Activated CD4-positive, alpha-beta memory T cell treated with anti-CD3 and anti-CD28 coated beads, Interleukin-2, amount 10 ng/mL, durations not matched to agents 7 days and 5 days (primary cell): Measurements from ENCODE around the gene MYH9. TPM values are rescaled to one million over a fixed set of nuclear protein-coding genes. Genes with fewer than 3 reads are reported as not detected.

ENCODE experiments used
- CTCF ChIA-PET: fragments of 350-600 bp; sonication (Branson Sonifier 250); formaldehyde crosslinking; loops from one replicate; lab custom pipeline; 2021; ENCODE audit warnings: antibody characterized with exemption, inconsistent platforms; lab: Charles Lee
- POLR2A ChIA-PET: fragments of 350-600 bp; sonication (Branson Sonifier 250); formaldehyde crosslinking; loops from one replicate; lab custom pipeline; 2021; ENCODE audit warnings: antibody characterized with exemption; lab: Charles Lee
- DNase-seq: peaks from one replicate; pipeline ENCODE4 v3.0.0-alpha.2; 2020
- H3K27ac Mint-ChIP-seq: one replicate; pipeline ENCODE4 v1.8.0; 2021; ENCODE audit warnings: mild to moderate bottlenecking, mixed read lengths
- H3K27me3 Mint-ChIP-seq: one replicate; pipeline ENCODE4 v1.8.0; 2021; ENCODE audit warnings: mixed read lengths
- H3K36me3 Mint-ChIP-seq: one replicate; pipeline ENCODE4 v1.8.0; 2021; ENCODE audit warnings: low read depth, mixed read lengths
- H3K4me1 Mint-ChIP-seq: one replicate; pipeline ENCODE4 v1.8.0; 2021; ENCODE audit warnings: mixed read lengths
- H3K4me3 Mint-ChIP-seq: one replicate; pipeline ENCODE4 v1.8.0; 2021; ENCODE audit warnings: mild to moderate bottlenecking, mixed read lengths
- H3K9me3 Mint-ChIP-seq: one replicate; pipeline ENCODE4 v1.8.0; 2021; ENCODE audit warnings: mixed read lengths
- total RNA-seq, 2 experiments: library from RNA; stranded (reverse); gene quantifications; one replicate each; pipeline ENCODE4 v1.2.3, GENCODE V29; 2021

Gene MYH9
- total RNA-seq, 2 experiments from 2014 or later = 840 to 865 TPM

- POLR2A ChIA-PET = interaction anchor here (1.2 to 1.7 kb wide), 2 partner anchors 73 to 75 kb away, joined by 3 to 7 read pairs; partner anchors contain the start of gene APOL3
- Mint-ChIP-seq H3K27ac (peak overlapping the region; percentile 25), H3K9me3 (peaks cover 8% of the 10 kb centered on the region)
Observed at GRCh38 chr22:36235585-36235984, 152.2 kb downstream of the MYH9 start.

GRCh38 chr22:36234919-36235318 lies 152.8 kb downstream of the MYH9 start:
- POLR2A ChIA-PET = no interaction called here
- CTCF ChIA-PET = interaction anchor here (1.4 to 1.6 kb wide), 2 partner anchors 18 to 43 kb away, joined by 3 to 6 read pairs; no protein-coding TSS in a partner anchor
- DNase-seq = no peak
- Mint-ChIP-seq H3K9me3 (peaks cover 8% of the 10 kb centered on the region), H3K27ac (peak overlapping the region; percentile 58), H3K27me3 (no peaks in the 10 kb centered on the region), H3K36me3 (peaks cover 87% of the 10 kb centered on the region), H3K4me1 (peaks cover 70% of the 10 kb centered on the region), H3K4me3 (peak overlapping the region; percentile 27)

More at GRCh38 chr22:36235585-36235984, 152.2 kb downstream of the MYH9 start:
- Mint-ChIP-seq H3K27me3 (no peaks in the 10 kb centered on the region), H3K36me3 (peaks cover 80% of the 10 kb centered on the region), H3K4me3 (peak overlapping the region; percentile 52), H3K4me1 (peaks cover 75% of the 10 kb centered on the region)
- CTCF ChIA-PET = interaction anchor here (1.3 to 1.6 kb wide), 4 partner anchors 9 to 51 kb away, joined by 3 to 6 read pairs (median 4); no protein-coding TSS in a partner anchor
- DNase-seq = no peak

- Mint-ChIP-seq H3K9me3 (peaks cover 8% of the 10 kb centered on the region), H3K27me3 (no peaks in the 10 kb centered on the region), H3K4me3 (no peak overlapping the region), H3K4me1 (peaks cover 65% of the 10 kb centered on the region), H3K27ac (peak overlapping the region; percentile 4), H3K36me3 (peaks cover 90% of the 10 kb centered on the region)
- no peak for DNase-seq
- CTCF ChIA-PET = no interaction called here
- POLR2A ChIA-PET = no interaction called here
Observed at GRCh38 chr22:36234213-36234612, 153.6 kb downstream of the MYH9 start.

GRCh38 chr22:36233796-36234195 lies 154.0 kb downstream of the MYH9 start:
- DNase-seq = no peak
- H3K27ac Mint-ChIP-seq = no peak overlapping the region
- H3K36me3 Mint-ChIP-seq = peaks cover 93% of the 10 kb centered on the region
- ChIA-PET CTCF (no interaction called here), POLR2A (no interaction called here)
- H3K4me3 Mint-ChIP-seq = no peak overlapping the region
- H3K9me3 Mint-ChIP-seq = peaks cover 8% of the 10 kb centered on the region
- peaks cover 65% of the 10 kb centered on the region for H3K4me1 Mint-ChIP-seq
- H3K27me3 Mint-ChIP-seq = no peaks in the 10 kb centered on the region

GRCh38 chr22:36232715-36233401 lies 154.9 kb downstream of the MYH9 start:
- ChIA-PET POLR2A (no interaction called here), CTCF (no interaction called here)
- Mint-ChIP-seq H3K9me3 (peaks cover 8% of the 10 kb centered on the region), H3K27me3 (no peaks in the 10 kb centered on the region), H3K36me3 (peaks cover 94% of the 10 kb centered on the region), H3K4me1 (peaks cover 65% of the 10 kb centered on the region), H3K27ac (peak overlapping the region; percentile 65), H3K4me3 (no peak overlapping the region)
- no peak for DNase-seq

Other genes starting within 250 kb of the MYH9 start
- gene APOL3, start 227.2 kb downstream of the MYH9 start, total RNA-seq = 100 to 1,000 TPM; 119 to 121 TPM
- gene APOL4, start 186.2 kb downstream of the MYH9 start, total RNA-seq = 1 to 10 TPM; 7.5 to 7.6 TPM
- 10 to 100 TPM; 82.3 to 83.0 TPM for gene APOL2, start 148.4 kb downstream of the MYH9 start, total RNA-seq
- gene APOL1, start 134.8 kb downstream of the MYH9 start, total RNA-seq = 10 to 100 TPM; 63.0 to 64.0 TPM
- gene TXN2, start 93.7 kb upstream of the MYH9 start, total RNA-seq = 10 to 100 TPM; 72.3 to 73.2 TPM
- 10 to 100 TPM; 10.1 to 12.9 TPM for gene FOXRED2, start 119.1 kb upstream of the MYH9 start, total RNA-seq
- 100 to 1,000 TPM; 189 to 196 TPM for gene EIF3D, start 141.2 kb upstream of the MYH9 start, total RNA-seq